Naive B cell (primary cell): ENCODE data around the gene CKS2. TPM values are rescaled to one million over a fixed set of nuclear protein-coding genes. Genes with fewer than 3 reads are reported as not detected.
"Not testable (repeated sequence)": the region's sequence is repeated elsewhere in the genome, so short reads cannot be mapped to it uniquely, and the experiment has no call there.

Source experiments
- ATAC-seq, 2 donors: fragments of 150-1000 bp; cut with Tn5 transposase; 2 replicates each; pipeline ENCODE4 v1.10.0; 2021; ENCODE audit warnings: low read depth in 2 of 2, mild to moderate bottlenecking in 2 of 2, moderate library complexity in 2 of 2
- DNase-seq: peaks from one replicate; pipeline ENCODE4 v3.0.0; 2022
- H3K27ac Mint-ChIP-seq, 6 donors: one replicate each; pipeline ENCODE4 v1.8.0; 2020 to 2022; ENCODE audit warnings: mild to moderate bottlenecking in 6 of 6, mixed read lengths in 6 of 6, moderate library complexity in 5 of 6, inconsistent platforms in 2 of 6
- H3K27me3 Mint-ChIP-seq, 3 donors: one replicate each; pipeline ENCODE4 v1.8.0; 2021 to 2022; ENCODE audit warnings: mixed read lengths in 3 of 3, mild to moderate bottlenecking in 1 of 3
- H3K36me3 Mint-ChIP-seq, 2 donors: one replicate each; pipeline ENCODE4 v1.8.0; 2020 to 2022; ENCODE audit warnings: mixed read lengths in 2 of 2, inconsistent platforms in 1 of 2, mild to moderate bottlenecking in 1 of 2
- H3K4me1 Mint-ChIP-seq, 3 donors: one replicate each; pipeline ENCODE4 v1.8.0; 2020 to 2022; ENCODE audit warnings: mixed read lengths in 3 of 3, inconsistent platforms in 1 of 3, mild to moderate bottlenecking in 1 of 3, moderate library complexity in 1 of 3
- H3K4me3 Mint-ChIP-seq, 8 donors: one replicate each; pipeline ENCODE4 v1.8.0; 2020 to 2022; ENCODE audit warnings: mild to moderate bottlenecking in 8 of 8, mixed read lengths in 8 of 8, moderate library complexity in 8 of 8, inconsistent platforms in 2 of 8
- H3K9me3 Mint-ChIP-seq, 7 donors: one replicate each; pipeline ENCODE4 v1.8.0; 2020 to 2022; ENCODE audit warnings: mixed read lengths in 7 of 7, mild to moderate bottlenecking in 5 of 7, inconsistent platforms in 2 of 7, moderate library complexity in 1 of 7
- polyA plus RNA-seq, 6 donors: library from polyadenylated mRNA; unstranded; fragments of 300-500 nt; fragmentation: Illumina TruSeq; gene quantifications; one replicate each; pipeline ENCODE4 v1.2.3, GENCODE V29; 2021; ENCODE audit warnings: low read depth in 6 of 6

Gene CKS2
- polyA plus RNA-seq, 6 donors from 2014 or later: 22.9 to 46.9 (median 39.0) TPM

DNA sequence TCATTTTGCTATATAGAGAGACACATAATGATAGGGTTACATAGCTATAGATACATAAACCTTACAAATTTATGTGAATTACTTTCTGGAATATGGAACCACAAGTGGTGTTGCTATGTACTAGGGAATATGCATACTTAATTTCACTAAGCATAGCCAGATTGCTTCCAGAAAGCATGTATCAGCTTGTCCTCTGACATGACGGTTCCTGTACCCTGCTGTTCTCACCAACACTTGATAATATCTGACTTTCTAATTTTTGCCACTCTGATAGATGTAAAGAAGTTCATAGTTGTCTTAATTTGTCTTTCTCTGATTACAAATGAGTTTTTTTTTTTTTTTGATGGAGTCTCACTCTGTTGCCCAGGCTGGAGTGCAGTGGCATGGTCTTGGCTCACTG is 18.0 kb upstream of the CKS2 start:
- H3K27ac Mint-ChIP-seq: no peak overlapping the region
- peaks cover 0 to 6% of the 10 kb centered on the region in 2 donors for H3K36me3 Mint-ChIP-seq
- DNase-seq (no peak), ATAC-seq (no peak)
- H3K4me1 Mint-ChIP-seq: peaks cover 0 to 3% (median 0%) of the 10 kb centered on the region in 3 donors
- H3K4me3 Mint-ChIP-seq: no peak overlapping the region
- no peaks in the 10 kb centered on the region for H3K27me3 Mint-ChIP-seq
- H3K9me3 Mint-ChIP-seq: peaks cover 0 to 11% (median 3%) of the 10 kb centered on the region in 7 donors

DNA sequence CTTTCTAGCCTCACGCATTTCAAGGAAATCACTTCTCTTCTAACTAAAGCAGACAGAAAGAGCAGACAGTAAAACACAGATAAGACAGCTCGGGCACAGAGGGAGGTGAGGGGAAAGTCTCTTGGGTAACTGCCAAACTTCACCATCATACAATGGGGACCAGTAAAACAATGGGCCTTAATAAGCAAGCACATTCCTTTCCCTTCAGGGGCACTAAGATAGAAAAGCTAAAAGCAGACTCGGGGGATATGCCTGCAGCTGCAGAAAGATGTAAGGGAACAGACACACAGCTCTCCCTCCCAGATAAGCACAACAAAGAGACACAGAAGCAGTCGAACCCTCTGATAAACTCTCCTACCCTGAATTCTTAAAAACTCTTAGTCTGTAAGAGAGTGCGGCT is 15.6 kb upstream of the CKS2 start:
- no peak for DNase-seq
- H3K27ac Mint-ChIP-seq: no peak overlapping the region

DNA sequence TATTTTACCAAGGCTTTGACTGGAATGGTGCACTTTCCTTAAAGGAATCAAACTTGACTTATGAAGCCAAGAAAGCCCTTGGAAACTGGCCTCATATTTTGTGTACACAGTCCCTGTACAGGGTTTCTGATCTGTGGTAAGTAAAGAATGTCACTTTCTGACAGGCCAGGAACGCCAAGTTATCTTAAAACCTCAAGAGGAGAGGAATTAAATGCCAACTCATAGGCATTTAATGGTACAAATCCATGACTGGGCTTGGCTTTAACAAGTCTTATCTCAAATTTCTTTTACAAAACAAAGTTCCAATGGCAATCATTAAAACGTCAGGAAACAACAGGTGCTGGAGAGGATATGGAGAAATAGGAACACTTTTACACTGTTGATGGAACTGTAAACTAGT is 9.0 kb upstream of the CKS2 start:
- not testable (repeated sequence) for H3K27me3 Mint-ChIP-seq, DNase-seq, ATAC-seq, H3K4me3 Mint-ChIP-seq, H3K36me3 Mint-ChIP-seq, H3K9me3 Mint-ChIP-seq, H3K27ac Mint-ChIP-seq
- peaks cover 11 to 19% (median 14%) of the 10 kb centered on the region in 3 donors for H3K4me1 Mint-ChIP-seq

More for the DNA sequence above, 15.6 kb upstream of the CKS2 start:
- Mint-ChIP-seq H3K9me3 (peaks cover 0 to 11% (median 3%) of the 10 kb centered on the region in 7 donors), H3K36me3 (peaks cover 0 to 6% of the 10 kb centered on the region in 2 donors), H3K4me3 (no peak overlapping the region), H3K4me1 (peaks cover 0 to 3% (median 0%) of the 10 kb centered on the region in 3 donors), H3K27me3 (no peaks in the 10 kb centered on the region)
- ATAC-seq: no peak

DNA sequence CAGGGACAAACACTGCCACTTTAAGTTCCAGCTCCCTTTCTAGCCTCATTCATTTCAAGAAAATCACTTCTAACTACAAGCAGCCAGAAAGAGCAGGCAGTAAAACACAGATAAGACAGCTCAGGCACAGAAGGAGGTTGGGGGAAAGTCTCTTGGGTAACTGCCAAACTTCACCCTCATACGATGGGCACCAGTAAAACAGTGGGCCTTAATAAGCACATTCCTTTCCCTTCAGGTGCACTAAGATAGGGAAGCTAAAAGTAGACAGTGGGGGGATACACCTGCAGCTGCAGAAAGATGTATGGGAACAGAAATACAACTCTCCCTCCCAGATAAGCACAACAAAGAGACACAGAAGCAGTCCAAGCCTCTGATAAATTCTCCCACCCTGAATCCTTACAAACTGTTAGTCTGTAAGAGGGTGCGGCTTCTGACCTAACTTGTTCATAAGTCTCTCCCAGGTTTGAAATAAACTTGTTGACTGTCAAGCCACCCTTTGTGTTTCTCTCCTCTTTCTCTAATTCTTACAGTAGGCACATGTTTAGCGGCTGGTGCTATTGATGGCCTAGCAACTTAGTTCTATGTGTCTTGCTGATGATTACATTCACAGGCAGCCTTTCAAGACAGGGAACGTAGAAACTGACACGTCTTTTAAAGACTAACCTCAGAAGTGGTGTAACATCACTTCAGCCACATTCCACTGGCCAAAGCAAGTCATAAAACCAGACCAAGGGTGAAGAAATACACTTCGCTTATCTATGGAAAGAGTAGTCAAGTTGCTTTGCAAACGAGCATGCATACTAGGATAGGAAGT is 6.8 kb upstream of the CKS2 start:
- ATAC-seq (no peak), DNase-seq (no peak)
- Mint-ChIP-seq H3K4me3 (no peak overlapping the region), H3K4me1 (peaks cover 19 to 23% (median 20%) of the 10 kb centered on the region in 3 donors), H3K36me3 (no peaks in the 10 kb centered on the region), H3K9me3 (no peaks in the 10 kb centered on the region), H3K27me3 (no peaks in the 10 kb centered on the region), H3K27ac (peak overlapping the region in 3 of 6 donors; percentile 2 to 59 (median 17))

DNA sequence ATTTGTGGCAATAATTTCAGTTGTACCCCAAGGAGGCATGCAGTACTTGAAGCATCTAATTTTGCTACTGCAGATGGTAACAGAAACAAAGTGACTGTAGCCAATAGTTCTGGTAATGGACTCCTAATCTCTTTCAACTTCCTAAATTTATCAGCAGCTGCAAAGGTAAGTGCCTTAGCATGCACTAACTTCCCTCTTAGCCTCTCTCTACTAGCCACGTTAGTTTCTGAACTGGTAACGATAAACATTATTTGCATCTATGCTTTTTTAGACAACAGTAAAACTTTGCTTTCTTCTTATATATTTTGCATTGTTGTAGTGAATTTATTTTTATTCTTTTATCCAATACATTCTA is 6.2 kb upstream of the CKS2 start:
- Mint-ChIP-seq H3K9me3 (no peaks in the 10 kb centered on the region), H3K4me1 (peaks cover 23 to 25% (median 23%) of the 10 kb centered on the region in 3 donors), H3K27me3 (no peaks in the 10 kb centered on the region), H3K27ac (peak overlapping the region in 1 of 6 donors; percentile 17), H3K4me3 (no peak overlapping the region), H3K36me3 (no peaks in the 10 kb centered on the region)
- DNase-seq (no peak), ATAC-seq (peak; percentile 87 to 96)

DNA sequence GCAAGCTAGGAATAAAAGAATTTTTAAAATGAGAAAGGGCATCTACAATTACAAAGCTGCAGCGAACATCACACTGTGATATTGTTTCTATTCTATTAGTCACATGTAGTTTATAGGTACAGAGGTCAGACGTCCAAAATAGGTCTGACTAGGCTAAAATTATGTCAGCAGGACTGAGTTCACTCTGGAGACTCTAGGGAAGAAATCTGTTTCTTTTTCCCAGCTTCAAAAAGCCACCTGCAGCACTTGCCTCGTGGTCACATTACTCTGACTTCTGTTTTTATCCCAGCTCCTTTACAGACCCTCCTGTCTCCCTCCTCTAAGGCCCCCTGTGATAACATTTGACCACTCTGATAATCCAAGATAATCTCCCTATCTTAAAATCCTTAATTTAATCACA is 5.1 kb upstream of the CKS2 start:
- Mint-ChIP-seq H3K9me3 (no peaks in the 10 kb centered on the region), H3K27ac (no peak overlapping the region), H3K27me3 (no peaks in the 10 kb centered on the region), H3K36me3 (no peaks in the 10 kb centered on the region), H3K4me3 (no peak overlapping the region), H3K4me1 (peaks cover 26 to 31% (median 29%) of the 10 kb centered on the region in 3 donors)
- DNase-seq: no peak
- ATAC-seq: no peak

DNA sequence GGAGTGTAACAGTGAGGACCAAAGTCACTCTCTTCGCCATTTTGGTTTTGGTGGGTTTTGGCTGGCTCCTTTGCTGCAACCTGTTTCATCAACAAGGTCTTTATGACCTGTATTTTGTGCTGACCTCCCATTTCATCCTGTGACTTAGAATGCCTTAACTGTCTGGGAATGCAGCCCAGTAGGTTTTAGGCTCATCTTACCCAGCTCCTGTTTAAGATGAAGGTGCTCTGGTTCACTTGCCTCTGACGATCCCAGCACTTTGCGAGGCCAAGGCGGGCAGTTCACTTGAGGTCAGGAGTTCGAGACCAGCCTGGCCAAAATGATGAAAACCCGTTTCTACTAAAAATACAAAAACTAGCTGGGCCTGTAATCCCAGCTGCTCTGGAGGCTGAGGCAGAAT is 1.8 kb upstream of the CKS2 start:
- no peak for ATAC-seq
- H3K4me3 Mint-ChIP-seq: peak overlapping the region; percentile 56 to 97 (median 96)
- H3K27ac Mint-ChIP-seq: peak overlapping the region; percentile 36 to 100 (median 100)
- no peak for DNase-seq
- H3K9me3 Mint-ChIP-seq: no peaks in the 10 kb centered on the region
- H3K27me3 Mint-ChIP-seq: no peaks in the 10 kb centered on the region
- H3K4me1 Mint-ChIP-seq: peaks cover 27 to 46% (median 40%) of the 10 kb centered on the region in 3 donors
- H3K36me3 Mint-ChIP-seq: no peaks in the 10 kb centered on the region

DNA sequence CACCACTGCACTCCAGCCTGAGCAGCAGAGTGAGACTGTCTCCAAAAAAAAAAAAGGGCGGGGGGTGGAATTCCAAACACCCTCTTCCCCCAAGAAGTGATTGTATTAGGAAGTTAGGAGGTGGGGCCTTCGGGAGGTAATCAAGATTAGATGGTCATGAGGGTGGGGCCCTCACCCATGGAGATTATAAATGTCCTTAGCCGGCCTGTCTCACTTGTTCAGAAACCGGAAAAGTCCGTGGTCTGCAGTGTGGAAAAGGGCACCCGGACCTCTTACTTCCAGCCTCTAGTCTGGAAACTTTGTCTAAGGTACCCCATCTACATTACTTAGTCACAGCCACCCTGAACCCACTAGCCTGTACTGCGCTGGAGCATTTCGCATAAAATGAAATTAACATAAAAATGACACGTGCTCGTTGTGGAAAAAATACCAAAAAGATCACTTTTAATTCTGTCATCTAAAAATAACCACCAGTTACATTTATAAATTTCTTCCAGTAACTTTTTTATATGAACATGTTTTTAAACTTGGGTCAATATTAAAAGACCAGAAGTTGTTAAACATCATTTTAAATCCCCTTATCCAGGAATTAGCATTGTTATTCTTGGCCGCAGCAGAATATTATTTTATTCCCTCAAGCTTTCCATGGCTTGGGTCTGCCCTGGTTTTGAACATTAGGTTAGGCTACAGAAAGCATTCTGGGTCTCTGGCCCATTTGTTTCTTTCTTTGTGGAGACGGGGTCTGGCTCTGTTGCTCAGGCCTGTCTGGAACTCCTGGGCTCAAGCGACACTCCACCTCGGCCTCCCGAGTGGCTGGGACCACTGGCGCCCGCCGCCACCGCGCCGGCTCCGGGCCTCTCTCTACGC is 1.2 kb upstream of the CKS2 start:
- H3K4me3 Mint-ChIP-seq: peak overlapping the region; percentile 85 to 97 (median 96)
- H3K36me3 Mint-ChIP-seq: no peaks in the 10 kb centered on the region
- ATAC-seq (no peak), DNase-seq (no peak)
- peak overlapping the region; percentile 99 to 100 (median 100) for H3K27ac Mint-ChIP-seq
- H3K27me3 Mint-ChIP-seq: no peaks in the 10 kb centered on the region
- H3K4me1 Mint-ChIP-seq: peaks cover 22 to 40% (median 35%) of the 10 kb centered on the region in 3 donors
- no peaks in the 10 kb centered on the region for H3K9me3 Mint-ChIP-seq

DNA sequence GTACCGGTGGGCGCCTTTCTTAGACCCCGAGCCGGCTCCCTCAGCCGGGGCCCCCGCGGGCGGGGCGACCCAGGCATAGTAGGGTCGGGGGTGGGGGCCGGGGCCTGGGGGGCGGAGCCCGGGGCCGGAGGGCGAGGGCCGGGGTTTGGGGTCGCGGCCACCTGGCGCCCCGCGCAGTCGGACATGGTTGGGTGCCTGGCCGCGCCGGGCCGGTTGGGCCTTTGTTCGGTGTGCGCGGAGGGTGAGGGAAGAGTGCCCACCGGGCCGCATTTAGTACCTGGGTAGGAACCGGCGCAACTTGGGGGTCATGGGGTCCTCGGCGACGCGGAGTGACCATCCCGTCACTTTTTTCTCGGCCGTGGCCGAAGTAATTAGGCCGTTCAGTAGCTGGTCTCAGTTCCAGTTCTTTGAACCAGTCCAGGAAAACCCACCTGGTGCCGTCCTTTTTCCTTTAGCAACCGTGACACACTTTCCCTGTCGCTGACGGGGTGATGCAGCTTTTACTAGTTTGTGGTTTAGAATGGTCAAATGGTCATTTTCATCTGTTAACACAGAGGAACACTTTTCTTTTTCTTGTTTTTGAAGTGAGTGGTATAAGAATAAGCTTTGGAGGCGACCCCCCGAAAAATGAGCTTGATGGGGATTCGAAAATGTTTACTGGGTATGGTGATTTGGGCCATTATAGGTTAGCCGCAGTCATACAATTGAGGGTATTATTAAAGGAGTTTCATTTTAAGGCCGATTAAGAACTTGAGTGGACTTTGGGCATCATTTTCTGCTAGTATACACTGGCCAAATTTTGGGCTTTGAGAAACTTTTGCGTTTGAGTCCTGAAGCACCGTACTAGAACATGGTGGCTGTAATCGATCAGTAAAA is 589 bp downstream of the CKS2 start:
- H3K4me1 Mint-ChIP-seq: peaks cover 13 to 32% (median 29%) of the 10 kb centered on the region in 3 donors
- no peaks in the 10 kb centered on the region for H3K27me3 Mint-ChIP-seq
- no peaks in the 10 kb centered on the region for H3K9me3 Mint-ChIP-seq
- ATAC-seq: no peak
- DNase-seq: no peak
- peak overlapping the region; percentile 81 to 100 (median 100) for H3K27ac Mint-ChIP-seq
- H3K36me3 Mint-ChIP-seq: peaks cover 0 to 2% of the 10 kb centered on the region in 2 donors
- H3K4me3 Mint-ChIP-seq: peak overlapping the region; percentile 85 to 97 (median 96)

DNA sequence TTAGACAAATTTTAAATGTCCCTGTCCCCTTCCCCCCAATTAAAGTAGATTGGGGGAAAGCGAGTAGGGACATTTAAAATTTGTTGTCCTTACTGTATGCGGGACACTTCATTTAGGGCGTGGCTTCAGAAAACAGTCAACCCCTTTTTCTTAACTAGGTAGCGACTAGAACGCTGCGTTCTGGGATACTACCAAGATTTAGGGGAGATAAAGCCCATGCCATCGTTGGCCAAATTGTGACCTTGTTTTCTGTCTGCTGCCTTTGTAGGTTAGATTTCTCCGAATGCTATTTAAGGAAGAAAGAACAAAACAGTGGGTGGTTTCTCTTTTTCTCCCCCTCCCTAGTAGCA is 1.2 kb downstream of the CKS2 start:
- DNase-seq (no peak), ATAC-seq (no peak)
- Mint-ChIP-seq H3K9me3 (no peaks in the 10 kb centered on the region), H3K27ac (peak overlapping the region in 3 of 6 donors; percentile 81 to 92 (median 89)), H3K4me1 (peaks cover 11 to 32% (median 31%) of the 10 kb centered on the region in 3 donors), H3K27me3 (no peaks in the 10 kb centered on the region), H3K36me3 (peaks cover 0 to 4% of the 10 kb centered on the region in 2 donors), H3K4me3 (peak overlapping the region; percentile 64 to 96 (median 96))

DNA sequence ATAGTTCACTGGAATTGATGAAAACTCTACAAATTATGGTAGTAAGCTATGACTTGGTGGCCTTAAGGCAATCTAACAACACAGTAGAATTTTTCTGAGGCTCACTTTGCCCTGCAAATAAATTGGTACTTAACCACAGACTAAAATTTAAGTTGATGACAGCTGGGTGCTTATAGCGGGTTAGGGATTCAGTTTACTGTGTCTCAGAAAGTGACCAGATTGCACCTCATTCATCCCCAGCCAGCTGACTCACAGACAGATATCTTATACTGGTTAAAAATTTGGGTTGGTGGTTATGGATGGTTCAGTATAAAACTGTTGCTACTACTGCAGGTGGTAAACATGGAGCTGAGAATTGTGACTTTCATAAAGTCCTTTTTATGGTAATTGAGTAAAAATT is 2.8 kb downstream of the CKS2 start:
- no peak for DNase-seq
- H3K27ac Mint-ChIP-seq: no peak overlapping the region
- H3K4me3 Mint-ChIP-seq: peak overlapping the region in 1 of 8 donors; percentile 90
- no peaks in the 10 kb centered on the region for H3K9me3 Mint-ChIP-seq
- no peaks in the 10 kb centered on the region for H3K27me3 Mint-ChIP-seq
- H3K4me1 Mint-ChIP-seq: peaks cover 12 to 37% (median 36%) of the 10 kb centered on the region in 3 donors
- ATAC-seq: no peak
- H3K36me3 Mint-ChIP-seq: peaks cover 4 to 8% of the 10 kb centered on the region in 2 donors

DNA sequence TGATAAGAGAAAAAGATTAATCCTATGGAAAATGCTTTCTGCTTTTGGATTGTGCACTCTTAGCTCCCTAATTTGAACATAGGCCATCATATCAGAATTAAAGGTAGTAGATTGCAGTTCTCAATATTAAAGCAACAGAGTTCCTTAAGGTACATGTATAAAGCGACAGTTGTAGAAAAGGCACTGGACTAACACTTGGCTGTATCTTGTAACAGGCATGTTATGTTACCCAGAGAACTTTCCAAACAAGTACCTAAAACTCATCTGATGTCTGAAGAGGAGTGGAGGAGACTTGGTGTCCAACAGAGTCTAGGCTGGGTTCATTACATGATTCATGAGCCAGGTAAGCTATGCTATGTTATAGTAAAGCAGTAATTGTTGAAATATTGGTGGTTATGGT is 4.0 kb downstream of the CKS2 start:
- Mint-ChIP-seq H3K36me3 (peaks cover 4 to 8% of the 10 kb centered on the region in 2 donors), H3K9me3 (no peaks in the 10 kb centered on the region), H3K27me3 (no peaks in the 10 kb centered on the region), H3K27ac (peak overlapping the region in 1 of 6 donors; percentile 63), H3K4me3 (peak overlapping the region in 1 of 8 donors; percentile 90), H3K4me1 (peaks cover 12 to 40% (median 39%) of the 10 kb centered on the region in 3 donors)
- DNase-seq: no peak
- no peak for ATAC-seq

DNA sequence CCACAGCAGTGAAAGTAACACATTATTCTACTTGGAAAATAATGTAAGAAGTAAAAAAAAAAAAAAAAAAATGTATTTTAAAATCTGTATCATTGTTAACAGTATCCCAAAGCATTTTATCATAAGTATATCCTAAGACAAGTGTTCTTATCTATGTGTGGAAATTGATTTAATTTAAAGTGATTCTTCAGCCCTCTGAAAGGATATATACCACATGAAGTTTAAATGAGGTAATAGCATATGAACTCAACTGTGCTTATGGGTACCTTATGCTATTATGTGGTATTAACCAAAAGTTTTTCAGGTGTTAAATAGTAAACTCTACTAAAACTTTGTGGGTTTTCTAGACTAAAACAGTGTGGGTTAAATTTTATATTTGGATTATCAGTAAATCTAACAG is 4.5 kb downstream of the CKS2 start:
- Mint-ChIP-seq H3K27ac (no peak overlapping the region), H3K36me3 (peaks cover 4 to 8% of the 10 kb centered on the region in 2 donors), H3K4me3 (peak overlapping the region in 1 of 8 donors; percentile 14), H3K9me3 (no peaks in the 10 kb centered on the region), H3K4me1 (peaks cover 11 to 40% (median 37%) of the 10 kb centered on the region in 3 donors), H3K27me3 (no peaks in the 10 kb centered on the region)
- DNase-seq: no peak
- no peak for ATAC-seq
